Prostate gland (tissue), 2 donors: ENCODE measurements around the gene PABPC4L. TPM values are rescaled to one million over a fixed set of nuclear protein-coding genes. Genes with fewer than 3 reads are reported as not detected.

Experiments used
- DNase-seq: peaks from one replicate; pipeline ENCODE4 v3.0.0-alpha.2; 2019; ENCODE audit warnings: low spot score
- H3K27ac ChIP-seq, 2 donors: fragments of 200-600 bp; sonication (generic); 2 replicates each; pipeline ENCODE4 v1.5.1; 2017 to 2019
- H3K27me3 ChIP-seq: fragments of 200-600 bp; sonication (generic); replicated peaks from 2 replicates; pipeline ENCODE4 v1.5.1; 2019; ENCODE audit not compliant: insufficient read depth
- H3K36me3 ChIP-seq, 2 donors: fragments of 200-600 bp; sonication (generic); 1 replicate in 1 of 2; 2 replicates in 1 of 2; pipeline versions ENCODE4 v1.5.1 to v1.8.1; 2017 to 2019
- H3K4me1 ChIP-seq: fragments of 200-600 bp; sonication (generic); replicated peaks from 2 replicates; pipeline ENCODE4 v1.5.1; 2019
- H3K4me3 ChIP-seq, 2 donors: fragments of 200-600 bp; sonication (generic); 2 replicates each; pipeline ENCODE4 v1.5.1; 2017 to 2019
- H3K9me3 ChIP-seq: fragments of 200-600 bp; sonication (generic); 2 replicates; pipeline ENCODE4 v1.5.1; 2017
- POLR2A ChIP-seq: fragments of 450-650 bp; IDR thresholded peaks from one replicate; pipeline ENCODE4 v1.6.1; 2016; ENCODE audit warnings: antibody characterized with exemption, mild to moderate bottlenecking
- POLR2AphosphoS5 ChIP-seq: sonication (generic); formaldehyde crosslinking; IDR thresholded peaks from one replicate; pipeline ENCODE4 v1.6.1; 2017; ENCODE audit warnings: antibody characterized with exemption
- WGBS: methylation state at CpG from one replicate; pipeline ENCODE4 v1.1.5; 2018; 5-methylcytosine and 5-hydroxymethylcytosine counted together
- intact Hi-C: fragments of 100-400 bp; cut with DNase I; formaldehyde crosslinking; loops from one replicate; pipeline ENCODE4 v1.14.2; 2022
- total RNA-seq, 2 donors: library from RNA; depleted of rRNA; stranded (reverse); fragments of >200 nt; gene quantifications; one replicate each; pipeline ENCODE4 v1.1.0, GENCODE V29; 2016
- TF ChIP-seq, protein P1 (sequence below), 4 experiments: fragments of 200-600 bp in 2 of 4; fragments of 450-650 bp in 2 of 4; sonication (generic) in 2 of 4; IDR thresholded peaks; 1 replicate in 3 of 4; 2 replicates in 1 of 4; pipeline ENCODE4 v1.5.1; 2016 to 2019; ENCODE audit warnings: antibody characterized with exemption in 4 of 4, mild to moderate bottlenecking in 2 of 4, moderate library complexity in 2 of 4

Gene PABPC4L
- total RNA-seq, 2 donors from 2014 or later, result 1.1 to 2.8 TPM

DNA sequence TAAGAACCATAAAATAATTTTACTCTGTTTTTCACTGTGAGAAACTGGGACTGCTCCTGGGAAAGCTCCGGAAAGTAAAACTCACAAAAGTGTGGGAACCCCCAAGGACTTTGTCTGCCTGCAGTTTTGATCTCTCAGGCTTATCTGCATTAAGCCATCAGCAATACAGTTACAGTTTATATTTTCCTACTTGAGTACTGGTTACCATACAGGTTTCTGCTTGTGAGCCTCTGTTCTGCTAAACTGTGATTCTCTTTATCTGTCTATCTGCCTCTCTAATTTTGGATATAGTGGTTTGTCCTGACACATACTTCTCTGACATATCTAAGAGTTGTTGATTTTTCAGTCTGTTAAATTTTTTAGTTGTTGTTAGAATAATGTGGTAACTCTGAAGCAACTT lies 11.6 kb downstream of the PABPC4L start:
- H3K36me3 ChIP-seq, result no peaks in the 10 kb centered on the region
- no peak for DNase-seq
- H3K27me3 ChIP-seq, result no peaks in the 10 kb centered on the region
- TF ChIP-seq POLR2A (no peak), POLR2AphosphoS5 (no peak)
- TF ChIP-seq, protein P1, sequence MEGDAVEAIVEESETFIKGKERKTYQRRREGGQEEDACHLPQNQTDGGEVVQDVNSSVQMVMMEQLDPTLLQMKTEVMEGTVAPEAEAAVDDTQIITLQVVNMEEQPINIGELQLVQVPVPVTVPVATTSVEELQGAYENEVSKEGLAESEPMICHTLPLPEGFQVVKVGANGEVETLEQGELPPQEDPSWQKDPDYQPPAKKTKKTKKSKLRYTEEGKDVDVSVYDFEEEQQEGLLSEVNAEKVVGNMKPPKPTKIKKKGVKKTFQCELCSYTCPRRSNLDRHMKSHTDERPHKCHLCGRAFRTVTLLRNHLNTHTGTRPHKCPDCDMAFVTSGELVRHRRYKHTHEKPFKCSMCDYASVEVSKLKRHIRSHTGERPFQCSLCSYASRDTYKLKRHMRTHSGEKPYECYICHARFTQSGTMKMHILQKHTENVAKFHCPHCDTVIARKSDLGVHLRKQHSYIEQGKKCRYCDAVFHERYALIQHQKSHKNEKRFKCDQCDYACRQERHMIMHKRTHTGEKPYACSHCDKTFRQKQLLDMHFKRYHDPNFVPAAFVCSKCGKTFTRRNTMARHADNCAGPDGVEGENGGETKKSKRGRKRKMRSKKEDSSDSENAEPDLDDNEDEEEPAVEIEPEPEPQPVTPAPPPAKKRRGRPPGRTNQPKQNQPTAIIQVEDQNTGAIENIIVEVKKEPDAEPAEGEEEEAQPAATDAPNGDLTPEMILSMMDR (IDR thresholded peaks at IDR 0.05), result no peak
- 37% methylated on average over 1 of the region's 1 CpG for WGBS
- no peak overlapping the region for H3K4me3 ChIP-seq
- intact Hi-C loops, result loop anchor here (10.0 kb wide), 1 partner anchor 1035 kb away; no protein-coding TSS in a partner anchor
- H3K4me1 ChIP-seq, result no peaks in the 10 kb centered on the region
- H3K27ac ChIP-seq, result no peak overlapping the region
- H3K9me3 ChIP-seq, result no peaks in the 10 kb centered on the region

- DNase-seq, result no peak
- intact Hi-C loops, result no loop called here
These were observed 12.1 kb downstream of the PABPC4L start for GRCh38 chr4:134189480-134189879.

DNA sequence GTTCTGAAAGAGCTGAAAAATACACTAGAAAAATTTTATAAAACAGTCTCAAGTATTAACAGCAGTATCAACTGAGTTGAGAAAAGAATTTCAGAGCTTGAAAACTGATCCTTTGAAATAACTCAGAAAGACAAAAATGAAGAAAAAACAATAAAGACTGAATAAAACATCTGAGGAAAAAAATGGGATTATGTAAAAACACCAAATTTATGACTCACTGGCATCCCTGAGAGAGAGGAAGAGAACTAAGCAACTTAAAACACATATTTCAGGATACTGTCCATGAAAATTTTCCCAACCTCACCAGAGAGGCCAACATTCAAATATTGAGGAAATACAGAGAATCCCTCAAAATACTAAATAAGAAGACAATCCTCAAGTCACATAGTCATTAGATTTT lies 22.9 kb downstream of the PABPC4L start:
- Histone ChIP-seq H3K27me3 (no peaks in the 10 kb centered on the region), H3K4me3 (no peak overlapping the region), H3K9me3 (no peaks in the 10 kb centered on the region), H3K4me1 (no peaks in the 10 kb centered on the region), H3K27ac (no peak overlapping the region), H3K36me3 (no peaks in the 10 kb centered on the region)
- TF ChIP-seq POLR2A (no peak), POLR2AphosphoS5 (no peak)
- TF ChIP-seq, protein P1 (IDR thresholded peaks at IDR 0.05), result no peak
- intact Hi-C loops, result no loop called here
- DNase-seq, result no peak

More at GRCh38 chr4:134189480-134189879, 12.1 kb downstream of the PABPC4L start:
- no peak overlapping the region for H3K27ac ChIP-seq
- no peak overlapping the region for H3K4me3 ChIP-seq
- no peaks in the 10 kb centered on the region for H3K4me1 ChIP-seq
- H3K36me3 ChIP-seq, result no peaks in the 10 kb centered on the region
- no peak for TF ChIP-seq POLR2A
- TF ChIP-seq POLR2AphosphoS5, result no peak
- TF ChIP-seq, protein P1 (IDR thresholded peaks at IDR 0.05), result no peak
- H3K9me3 ChIP-seq, result no peaks in the 10 kb centered on the region
- H3K27me3 ChIP-seq, result no peaks in the 10 kb centered on the region
- 55% methylated on average over 1 of the region's 1 CpG for WGBS

- Histone ChIP-seq H3K9me3 (no peaks in the 10 kb centered on the region), H3K4me1 (no peaks in the 10 kb centered on the region), H3K27ac (no peak overlapping the region), H3K4me3 (no peak overlapping the region), H3K27me3 (no peaks in the 10 kb centered on the region), H3K36me3 (no peaks in the 10 kb centered on the region)
- WGBS, result 93% methylated on average over 1 of the region's 1 CpG
- intact Hi-C loops, result no loop called here
- TF ChIP-seq, protein P1 (IDR thresholded peaks at IDR 0.05), result no peak
- TF ChIP-seq POLR2AphosphoS5 (no peak), POLR2A (no peak)
- no peak for DNase-seq
These were observed 27.3 kb downstream of the PABPC4L start for GRCh38 chr4:134174271-134174670.

GRCh38 chr4:134160211-134160610 lies 41.4 kb downstream of the PABPC4L start:
- no peak overlapping the region for H3K4me3 ChIP-seq
- no peaks in the 10 kb centered on the region for H3K4me1 ChIP-seq
- no peaks in the 10 kb centered on the region for H3K9me3 ChIP-seq
- no peaks in the 10 kb centered on the region for H3K36me3 ChIP-seq
- DNase-seq, result no peak
- TF ChIP-seq POLR2A, result no peak
- TF ChIP-seq, protein P1 (IDR thresholded peaks at IDR 0.05), result no peak
- TF ChIP-seq POLR2AphosphoS5, result no peak
- H3K27me3 ChIP-seq, result no peaks in the 10 kb centered on the region
- intact Hi-C loops, result no loop called here
- H3K27ac ChIP-seq, result no peak overlapping the region
- 41% methylated on average over 2 of the region's 2 CpGs for WGBS
